HT1080 (cell line): Measurements from ENCODE around the gene EVC. TPM values are rescaled to one million over a fixed set of nuclear protein-coding genes. Genes with fewer than 3 reads are reported as not detected.
A peak's percentile ranks its signal among the peaks of the same experiment; 100 is the strongest.

Source experiments
- DNase-seq: peaks from one replicate; pipeline ENCODE4 v3.0.0-alpha.2; 2015; ENCODE audit warnings: low read depth
- total RNA-seq: library from RNA; depleted of rRNA; stranded (reverse); fragments of >200 nt; shearing (Covaris generic); gene quantifications from 2 replicates; pipeline ENCODE4 v1.2.3, GENCODE V29; 2014

Gene EVC
- total RNA-seq, 1 experiment from 2014 or later: 12.0 TPM

GRCh38 chr4:5754529-5754881 lies 43.5 kb downstream of the EVC start:
- DNase-seq: no peak

- DNase-seq: no peak
Measured at GRCh38 chr4:5755161-5755560, 44.2 kb downstream of the EVC start.

DNA sequence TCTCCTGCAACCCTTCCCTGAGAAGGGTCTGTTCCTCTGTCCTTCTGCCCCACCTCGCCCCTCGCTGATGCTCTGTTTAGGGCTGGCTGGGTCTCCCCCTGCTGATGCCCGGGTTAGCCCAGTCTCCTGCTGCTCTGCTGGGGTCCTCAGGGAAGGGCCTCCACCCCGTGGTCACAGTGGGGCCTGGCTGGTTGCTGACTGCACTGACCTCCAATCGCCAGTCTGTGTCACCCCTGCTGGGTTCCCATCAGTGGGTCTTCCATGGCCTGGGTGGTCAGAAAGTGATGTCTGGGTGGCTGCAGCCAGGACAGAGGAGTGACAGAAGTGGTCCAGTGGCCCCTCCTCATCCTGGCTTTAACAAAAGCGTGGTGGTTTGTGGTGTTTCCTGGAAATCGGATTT lies 44.7 kb downstream of the EVC start:
- no peak for DNase-seq

DNA sequence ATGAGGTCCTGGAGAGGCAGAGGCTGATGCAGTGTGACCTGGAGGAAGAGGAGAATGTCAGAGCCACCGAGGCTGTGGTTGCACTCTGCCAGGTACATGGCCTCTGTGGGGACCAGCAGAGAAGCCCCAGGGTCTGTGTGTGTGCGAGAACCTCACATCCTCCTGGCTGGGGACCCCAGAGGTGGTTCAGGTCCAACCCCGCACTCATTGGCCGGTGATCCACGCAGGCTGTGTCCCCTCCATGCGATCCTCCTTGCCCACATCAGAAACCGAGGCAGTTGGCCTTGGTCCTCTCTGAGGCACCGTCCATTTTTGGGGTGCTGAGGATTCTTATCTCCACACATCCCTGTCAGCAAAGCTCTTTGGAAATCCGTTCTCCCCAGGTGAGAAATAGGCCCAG lies 45.3 kb downstream of the EVC start:
- DNase-seq: no peak

- DNase-seq: no peak
Measured at GRCh38 chr4:5757091-5757490, 46.1 kb downstream of the EVC start.

DNA sequence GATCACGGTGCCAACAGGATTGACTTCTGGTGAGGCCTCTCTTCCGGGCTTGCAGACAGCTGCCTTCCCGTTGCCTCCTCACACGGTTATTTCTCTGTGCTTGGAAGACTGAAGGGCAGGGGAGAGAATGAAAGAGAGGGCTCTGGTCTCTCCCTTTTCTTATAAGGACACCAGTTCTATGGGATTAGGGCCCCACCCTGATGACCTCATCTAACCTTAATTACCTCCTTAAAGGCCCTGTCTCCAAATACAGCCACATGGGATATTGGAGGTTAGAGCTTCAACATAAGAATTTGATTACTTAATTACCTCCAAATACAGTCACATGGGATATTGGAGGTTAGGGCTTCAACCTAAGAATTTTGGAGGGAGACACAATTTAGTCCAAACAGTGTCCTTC lies 46.5 kb downstream of the EVC start:
- no peak for DNase-seq

DNA sequence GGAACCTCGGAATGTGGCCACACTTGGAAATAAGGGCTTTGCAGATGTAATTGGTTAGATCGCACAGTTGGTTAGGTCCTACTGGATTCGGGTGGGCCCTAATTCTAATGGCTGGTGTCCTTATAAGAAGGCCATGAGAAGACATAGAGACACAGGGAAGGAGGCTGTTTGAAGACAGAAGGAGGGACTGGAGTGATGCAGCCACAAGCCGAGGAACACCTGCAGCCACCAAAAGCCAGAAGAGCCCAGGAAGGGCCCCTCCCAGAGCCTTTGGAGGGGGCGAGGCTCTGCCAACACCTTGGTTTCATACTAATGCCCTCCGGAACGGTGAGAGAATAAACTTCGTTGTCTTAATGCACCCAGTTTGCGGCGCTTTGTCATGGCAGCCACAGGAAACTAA lies 47.0 kb downstream of the EVC start:
- no peak for DNase-seq

DNA sequence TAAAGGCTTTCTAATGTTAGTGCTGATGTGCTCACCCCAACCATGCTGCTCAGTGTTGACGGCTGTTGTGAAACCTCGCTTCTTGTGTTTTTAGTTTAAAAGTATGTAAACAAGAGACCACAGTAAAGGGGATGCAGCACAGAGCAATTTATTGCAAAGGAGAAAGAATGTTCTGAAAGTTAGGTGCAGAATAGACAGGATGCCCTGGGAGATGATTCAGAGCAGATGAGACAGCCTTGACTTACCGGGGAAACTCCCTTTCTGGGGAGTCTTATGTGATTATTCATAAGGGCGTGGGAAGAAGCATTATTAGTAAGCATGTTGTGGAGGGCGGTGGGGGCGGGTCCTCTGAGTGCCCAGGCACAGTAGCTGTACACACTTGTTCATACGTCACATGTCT lies 47.7 kb downstream of the EVC start:
- peak; percentile 97 for DNase-seq

GRCh38 chr4:5759236-5760075 lies 48.5 kb downstream of the EVC start:
- DNase-seq: no peak

GRCh38 chr4:5760246-5760645 lies 49.2 kb downstream of the EVC start:
- no peak for DNase-seq

- no peak for DNase-seq
Measured at GRCh38 chr4:5760936-5761480, 50.0 kb downstream of the EVC start.

GRCh38 chr4:5770051-5770450 lies 59.0 kb downstream of the EVC start:
- DNase-seq: no peak

DNA sequence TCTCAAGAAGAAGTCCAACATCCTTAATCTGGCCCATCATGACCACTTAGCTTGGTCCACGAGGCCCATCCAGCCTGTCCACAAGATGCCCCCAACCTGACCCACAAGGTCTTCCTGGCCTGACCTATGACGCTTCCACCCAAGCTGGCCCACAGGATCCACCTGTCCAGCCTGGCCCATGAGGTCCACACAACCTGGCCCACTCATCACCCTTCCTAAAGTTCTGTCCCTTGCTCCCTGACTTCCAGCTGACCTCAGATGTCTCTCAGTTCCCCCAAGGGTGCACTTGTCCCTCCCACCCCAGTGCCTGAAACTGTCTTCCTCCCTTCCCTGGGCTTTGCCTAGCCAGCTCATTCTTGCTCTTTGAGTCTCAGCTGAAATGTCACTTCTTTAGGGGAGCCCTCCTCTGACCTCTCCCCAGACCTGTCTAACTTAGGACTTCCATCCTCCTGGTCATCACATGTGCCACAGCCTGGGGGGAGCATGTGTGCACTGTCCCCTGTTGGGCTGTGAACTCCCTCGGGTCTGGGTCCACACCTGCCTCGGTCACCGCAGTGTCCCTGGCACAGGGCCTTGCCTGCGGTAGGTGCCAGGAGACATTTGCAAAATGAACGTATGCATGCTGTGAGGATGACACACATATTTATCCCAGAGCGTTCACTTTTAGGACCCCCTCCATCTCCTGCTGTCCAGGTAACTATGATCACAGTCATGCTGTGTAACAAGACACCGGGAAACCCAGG lies 61.7 kb downstream of the EVC start:
- DNase-seq: no peak

DNA sequence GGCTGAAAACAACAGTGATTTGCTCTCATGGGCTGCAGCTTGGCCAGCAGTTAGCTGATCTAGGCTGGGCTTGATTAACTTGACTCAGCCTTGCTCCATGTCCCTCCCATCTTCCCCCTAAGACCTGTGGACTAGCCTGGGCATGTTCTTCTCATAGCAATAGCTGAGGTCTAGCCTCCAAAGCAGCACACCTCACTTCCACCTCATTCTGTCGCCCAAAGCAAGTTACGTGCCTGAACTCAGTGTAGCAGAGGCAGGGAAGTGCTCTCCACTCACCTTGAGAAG lies 62.2 kb downstream of the EVC start:
- DNase-seq: no peak

GRCh38 chr4:5774416-5775036 lies 63.5 kb downstream of the EVC start:
- DNase-seq: no peak

DNA sequence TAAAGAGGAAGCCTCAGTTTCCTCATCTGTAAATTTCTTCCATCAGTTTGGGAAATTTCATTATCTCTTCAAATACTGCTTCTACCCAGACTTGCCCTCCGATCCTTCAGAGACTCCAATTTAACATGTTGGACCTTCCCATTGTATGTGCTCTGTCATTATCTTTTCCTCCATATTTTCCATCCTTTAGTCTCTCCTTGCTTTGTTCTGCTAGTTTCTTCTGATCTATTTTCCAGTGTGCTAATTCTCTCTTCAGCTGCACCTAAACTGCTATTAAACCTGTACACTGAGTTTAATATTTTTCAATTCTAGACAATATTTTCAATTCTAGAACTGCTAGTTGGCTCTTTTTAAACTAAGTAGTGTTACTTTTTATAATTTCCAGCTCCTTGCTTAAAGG lies 65.5 kb downstream of the EVC start:
- DNase-seq: no peak

DNA sequence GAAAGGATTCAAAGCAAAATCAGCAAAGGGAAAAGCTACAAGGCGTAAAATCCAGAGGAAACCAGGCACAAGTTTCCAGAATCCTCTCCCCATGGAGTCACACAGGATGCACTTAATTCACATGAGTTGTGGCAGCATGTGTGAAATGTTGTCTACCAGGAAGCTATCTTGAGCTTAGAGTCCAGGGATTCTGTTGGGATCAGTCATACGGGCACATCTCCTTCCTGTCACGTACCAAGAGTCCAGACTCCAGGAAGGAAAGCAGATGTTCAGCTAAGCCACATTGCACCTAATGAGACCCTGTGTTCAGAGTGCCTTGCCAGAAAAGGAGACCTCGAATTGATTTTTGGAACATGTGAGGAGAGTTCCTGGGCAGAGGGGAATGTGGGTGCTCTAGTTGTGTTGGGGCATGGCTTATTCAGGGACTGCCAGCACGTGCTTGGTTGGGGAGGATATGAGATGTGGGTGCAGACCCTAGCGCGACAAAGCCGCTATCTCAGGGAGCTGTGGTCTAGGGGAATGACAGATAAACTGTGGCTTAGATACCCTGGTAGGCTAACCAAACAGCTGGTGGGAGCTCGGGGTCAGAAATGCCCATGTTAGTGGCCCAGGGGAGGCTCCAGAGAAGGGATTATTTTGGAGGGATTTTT lies 70.0 kb downstream of the EVC start:
- no peak for DNase-seq

DNA sequence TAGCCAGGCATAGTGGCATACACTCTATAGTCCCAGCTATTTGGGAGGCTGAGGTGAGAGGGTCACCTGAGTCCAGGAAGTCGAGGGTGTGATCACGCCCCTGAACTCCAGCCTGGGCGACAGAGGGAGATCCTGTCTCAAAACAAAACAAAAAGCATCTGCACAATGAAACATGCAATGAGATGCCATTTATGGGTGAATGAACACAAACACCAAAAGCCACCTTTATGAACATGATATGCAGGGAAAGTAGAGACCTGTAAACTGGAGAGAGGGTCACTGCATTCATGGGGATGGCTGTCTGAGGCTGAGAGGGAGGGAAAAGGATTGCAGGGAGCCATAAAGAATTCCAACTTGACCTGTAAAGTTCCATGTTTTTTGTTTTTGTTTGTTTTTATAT lies 70.7 kb downstream of the EVC start:
- no peak for DNase-seq

- no peak for DNase-seq
Measured at GRCh38 chr4:5782829-5783476, 72.0 kb downstream of the EVC start.

GRCh38 chr4:5783486-5783885 lies 72.5 kb downstream of the EVC start:
- no peak for DNase-seq

DNA sequence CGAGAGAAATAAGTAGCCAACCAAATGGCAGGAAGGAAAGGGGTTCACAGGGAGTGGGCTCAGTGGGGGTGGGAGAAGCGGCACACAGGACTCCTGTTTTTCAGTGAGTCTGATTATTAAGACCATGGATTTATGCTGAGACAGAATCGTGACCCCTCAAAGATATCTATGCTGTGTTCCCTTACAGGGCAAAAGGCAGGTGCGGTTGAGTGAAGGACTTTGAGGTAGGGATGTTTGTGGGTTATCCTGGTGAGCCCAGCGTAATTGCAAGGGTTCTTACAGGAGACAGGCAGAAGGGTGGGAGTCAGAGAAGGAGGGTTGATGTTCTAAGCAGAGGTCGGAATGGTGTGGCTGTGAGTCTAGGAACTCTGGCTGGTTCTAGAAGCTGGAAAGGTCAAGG lies 73.0 kb downstream of the EVC start:
- no peak for DNase-seq
